ENCODE results near the gene TMEM106C. TPM values are rescaled to one million over a fixed set of nuclear protein-coding genes. Genes with fewer than 3 reads are reported as not detected.

TMEM106C gene
- total and polyA plus RNA-seq, 7 experiments from 2014 or later: 20.7 to 120 (median 34.7) TPM

GRCh38 chr12:47989023-47989417 lies 25.6 kb downstream of the TMEM106C start:
- Mint-ChIP-seq H3K4me1 (peaks cover 17 to 30% (median 22%) of the 10 kb centered on the region in 7 donors), H3K4me3 (no peak overlapping the region), H3K27me3 (peaks cover 0 to 80% (median 4%) of the 10 kb centered on the region in 5 donors), H3K36me3 (no peaks in the 10 kb centered on the region), H3K9me3 (peaks cover 0 to 1% (median 0%) of the 10 kb centered on the region in 11 donors), H3K27ac (no peak overlapping the region)
- POLR2A ChIA-PET: no interaction called here
- no peaks in the 10 kb centered on the region for H3K27me3 ChIP-seq (ENCODE audit: control insufficient read depth in 2 of 2, insufficient read depth in 2 of 2, low read length in 2 of 2)
- H3K4me3 ChIP-seq (ENCODE audit: low read length): no peak overlapping the region
- DNase-seq (no peak), ATAC-seq (no peak)
- H3K36me3 ChIP-seq (ENCODE audit: control insufficient read depth in 2 of 3, insufficient read depth in 3 of 3, low read length in 3 of 3): no peaks in the 10 kb centered on the region
- H3K9me3 ChIP-seq (ENCODE audit: control insufficient read depth in 2 of 3, low read length in 3 of 3): no peaks in the 10 kb centered on the region
- no peak overlapping the region for H3K27ac ChIP-seq (ENCODE audit: low read depth, low read length)
- peaks cover 17 to 24% of the 10 kb centered on the region in 2 donors for H3K4me1 ChIP-seq (ENCODE audit: control insufficient read depth in 2 of 2, insufficient read depth in 2 of 2, low read length in 2 of 2)
- intact Hi-C loops (cut with micrococcal nuclease): no loop called here
- CTCF ChIA-PET: interaction anchor here (0.7 kb wide), 1 partner anchor 76 kb away, joined by 3 read pairs; no protein-coding TSS in a partner anchor

DNA sequence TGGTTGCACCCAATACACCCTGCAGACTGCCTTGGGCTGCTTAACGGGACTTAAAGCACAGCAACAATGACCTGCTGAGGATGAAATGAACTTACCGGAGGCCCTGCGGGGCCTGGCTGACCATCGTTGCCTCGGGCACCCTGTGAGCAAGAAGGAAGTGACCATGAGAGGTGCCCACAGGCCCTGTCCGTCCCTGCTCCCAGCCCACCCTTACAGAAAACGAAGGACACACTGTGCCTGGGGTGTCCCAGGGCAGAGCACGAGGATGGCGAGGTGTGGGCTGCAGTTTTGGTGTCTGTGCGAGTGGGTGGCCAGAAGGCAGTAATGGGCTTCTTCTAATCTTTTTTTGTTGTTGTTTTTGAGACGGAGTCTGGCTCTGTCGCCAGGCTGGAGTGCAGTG lies 26.3 kb downstream of the TMEM106C start:
- peaks cover 2 to 80% (median 10%) of the 10 kb centered on the region in 5 donors for H3K27me3 Mint-ChIP-seq
- H3K36me3 Mint-ChIP-seq: no peaks in the 10 kb centered on the region
- Histone ChIP-seq H3K4me3 (ENCODE audit: low read length) (no peak overlapping the region), H3K27ac (ENCODE audit: low read depth, low read length) (no peak overlapping the region), H3K36me3 (ENCODE audit: control insufficient read depth in 2 of 3, insufficient read depth in 3 of 3, low read length in 3 of 3) (no peaks in the 10 kb centered on the region), H3K27me3 (ENCODE audit: control insufficient read depth in 2 of 2, insufficient read depth in 2 of 2, low read length in 2 of 2) (no peaks in the 10 kb centered on the region), H3K4me1 (ENCODE audit: control insufficient read depth in 2 of 2, insufficient read depth in 2 of 2, low read length in 2 of 2) (peaks cover 17 to 24% of the 10 kb centered on the region in 2 donors), H3K9me3 (ENCODE audit: control insufficient read depth in 2 of 3, low read length in 3 of 3) (no peaks in the 10 kb centered on the region)
- H3K4me3 Mint-ChIP-seq: peak overlapping the region in 4 of 10 donors; percentile 23 to 63 (median 46)
- intact Hi-C loops (cut with micrococcal nuclease): loop anchor here in 1 of 2 donors (1.0 kb wide), 1 partner anchor 26 kb away; the partner anchor contains the start of gene TMEM106C
- no peak for DNase-seq
- ATAC-seq: no peak
- no peaks in the 10 kb centered on the region for H3K9me3 Mint-ChIP-seq
- peak overlapping the region in 1 of 9 donors; percentile 34 for H3K27ac Mint-ChIP-seq
- POLR2A ChIA-PET: no interaction called here
- H3K4me1 Mint-ChIP-seq: peaks cover 18 to 30% (median 22%) of the 10 kb centered on the region in 7 donors
- CTCF ChIA-PET: interaction anchor here (0.7 kb wide), 1 partner anchor 77 kb away, joined by 3 read pairs; no protein-coding TSS in a partner anchor

- H3K4me1 ChIP-seq (ENCODE audit: control insufficient read depth in 2 of 2, insufficient read depth in 2 of 2, low read length in 2 of 2): peaks cover 17 to 24% of the 10 kb centered on the region in 2 donors
- peaks cover 0 to 2% (median 0%) of the 10 kb centered on the region in 11 donors for H3K9me3 Mint-ChIP-seq
- ChIA-PET POLR2A (interaction anchor here (0.7 to 2.3 kb wide), 2 partner anchors 12 to 27 kb away, joined by 3 to 4 read pairs; partner anchors contain the start of gene TMEM106C), CTCF (no interaction called here)
- ATAC-seq (peak; percentile 89), DNase-seq (peak in 8 of 9 donors; percentile 49 to 73 (median 64))
- H3K27me3 Mint-ChIP-seq: peaks cover 8 to 82% (median 18%) of the 10 kb centered on the region in 5 donors
- peaks cover 19 to 30% (median 23%) of the 10 kb centered on the region in 7 donors for H3K4me1 Mint-ChIP-seq
- H3K27ac Mint-ChIP-seq: peak overlapping the region in 5 of 9 donors; percentile 7 to 67 (median 36)
- no peaks in the 10 kb centered on the region for H3K36me3 Mint-ChIP-seq
- peak overlapping the region; percentile 44 to 72 (median 60) for H3K4me3 Mint-ChIP-seq
- H3K27me3 ChIP-seq (ENCODE audit: control insufficient read depth in 2 of 2, insufficient read depth in 2 of 2, low read length in 2 of 2): no peaks in the 10 kb centered on the region
- intact Hi-C loops (cut with micrococcal nuclease): loop anchor here in 1 of 2 donors (1.0 kb wide), 1 partner anchor 27 kb away; the partner anchor contains the start of gene TMEM106C
- no peak overlapping the region for H3K27ac ChIP-seq (ENCODE audit: low read depth, low read length)
- H3K9me3 ChIP-seq (ENCODE audit: control insufficient read depth in 2 of 3, low read length in 3 of 3): no peaks in the 10 kb centered on the region
- no peak overlapping the region for H3K4me3 ChIP-seq (ENCODE audit: low read length)
- H3K36me3 ChIP-seq (ENCODE audit: control insufficient read depth in 2 of 3, insufficient read depth in 3 of 3, low read length in 3 of 3): no peaks in the 10 kb centered on the region
These were observed 27.1 kb downstream of the TMEM106C start for GRCh38 chr12:47990351-47991105.

DNA sequence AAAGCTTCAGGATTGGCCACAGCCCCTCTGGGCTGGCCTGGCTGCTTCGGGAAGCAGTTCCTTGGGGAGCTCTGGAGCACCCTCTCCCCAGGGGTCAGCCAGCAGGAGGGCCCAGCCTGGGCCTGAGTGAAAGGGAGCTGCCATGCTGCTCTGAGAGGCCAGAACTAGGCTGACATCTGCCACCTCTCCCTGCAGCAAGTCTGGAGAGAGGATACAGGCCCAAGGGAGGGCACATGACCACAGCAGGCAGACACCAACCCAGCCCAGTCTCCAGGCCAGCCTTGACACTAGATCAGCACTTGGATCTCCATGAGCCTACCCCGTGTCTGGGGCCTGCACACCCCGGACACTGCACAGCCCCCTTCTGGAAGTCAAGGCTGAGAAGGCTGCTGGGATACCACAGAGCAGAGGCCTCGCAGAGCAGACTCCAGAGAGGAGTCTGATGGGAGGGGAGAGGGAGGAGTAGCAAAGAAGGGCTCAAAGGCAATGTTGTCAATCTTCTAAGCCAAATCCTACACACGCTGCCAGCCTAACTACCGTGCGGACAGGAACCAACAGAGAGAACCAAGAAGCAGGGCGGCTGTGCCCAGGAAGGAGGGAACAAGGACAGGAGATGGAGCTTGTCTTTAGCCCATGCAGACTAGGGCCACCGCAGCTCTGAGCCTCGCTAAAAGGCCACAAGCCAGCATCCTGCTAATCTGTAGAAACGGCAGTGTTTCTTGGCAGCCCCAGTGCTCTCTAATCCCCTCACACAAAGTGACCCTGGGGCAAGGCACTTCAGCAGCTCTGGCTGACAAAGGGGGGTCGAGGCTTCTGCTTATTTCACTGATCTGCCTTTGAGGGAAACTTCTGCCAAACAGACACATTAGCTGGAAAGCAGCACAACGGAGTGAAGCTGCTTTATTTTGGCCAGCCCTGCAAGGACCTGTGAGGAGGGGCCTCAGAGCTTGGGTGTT lies 28.0 kb downstream of the TMEM106C start:
- no peak for DNase-seq

DNA sequence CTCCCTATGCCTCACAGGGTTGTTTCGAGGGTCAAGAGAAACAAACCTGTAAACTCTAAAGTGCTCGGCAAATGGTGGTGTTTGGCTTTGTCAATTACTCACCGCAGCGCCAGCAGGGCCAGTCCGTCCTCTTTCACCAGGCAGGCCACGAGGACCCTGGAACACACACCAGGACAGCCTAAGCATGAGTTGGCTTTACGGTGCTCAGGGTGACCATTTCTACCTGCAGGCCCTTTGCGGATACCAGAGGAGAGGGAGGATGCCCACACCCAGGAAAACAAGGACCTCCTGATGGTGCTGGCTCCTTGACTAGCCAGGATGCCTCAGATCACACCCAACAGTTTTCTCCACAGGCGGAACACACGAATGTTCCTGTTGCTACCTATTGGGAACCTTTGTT lies 29.4 kb downstream of the TMEM106C start:
- ATAC-seq (no peak), DNase-seq (no peak)
- Histone ChIP-seq H3K4me1 (ENCODE audit: control insufficient read depth in 2 of 2, insufficient read depth in 2 of 2, low read length in 2 of 2) (peaks cover 17 to 24% of the 10 kb centered on the region in 2 donors), H3K27me3 (ENCODE audit: control insufficient read depth in 2 of 2, insufficient read depth in 2 of 2, low read length in 2 of 2) (no peaks in the 10 kb centered on the region), H3K27ac (ENCODE audit: low read depth, low read length) (no peak overlapping the region), H3K4me3 (ENCODE audit: low read length) (no peak overlapping the region), H3K9me3 (ENCODE audit: control insufficient read depth in 2 of 3, low read length in 3 of 3) (no peaks in the 10 kb centered on the region), H3K36me3 (ENCODE audit: control insufficient read depth in 2 of 3, insufficient read depth in 3 of 3, low read length in 3 of 3) (no peaks in the 10 kb centered on the region)
- H3K4me3 Mint-ChIP-seq: no peak overlapping the region
- CTCF ChIA-PET: no interaction called here
- H3K4me1 Mint-ChIP-seq: peaks cover 19 to 26% (median 23%) of the 10 kb centered on the region in 7 donors
- H3K9me3 Mint-ChIP-seq: peaks cover 0 to 2% (median 0%) of the 10 kb centered on the region in 11 donors
- POLR2A ChIA-PET: no interaction called here
- no peaks in the 10 kb centered on the region for H3K36me3 Mint-ChIP-seq
- H3K27me3 Mint-ChIP-seq: peaks cover 11 to 88% (median 23%) of the 10 kb centered on the region in 5 donors
- H3K27ac Mint-ChIP-seq: no peak overlapping the region
- intact Hi-C loops (cut with micrococcal nuclease): no loop called here

More for the DNA sequence above, 28.0 kb downstream of the TMEM106C start:
- Mint-ChIP-seq H3K9me3 (peaks cover 0 to 2% (median 0%) of the 10 kb centered on the region in 11 donors), H3K4me3 (peak overlapping the region in 3 of 10 donors; percentile 59 to 72 (median 63)), H3K4me1 (peaks cover 19 to 30% (median 23%) of the 10 kb centered on the region in 7 donors), H3K27me3 (peaks cover 8 to 89% (median 17%) of the 10 kb centered on the region in 5 donors), H3K27ac (peak overlapping the region in 1 of 9 donors; percentile 67), H3K36me3 (no peaks in the 10 kb centered on the region)
- H3K9me3 ChIP-seq (ENCODE audit: control insufficient read depth in 2 of 3, low read length in 3 of 3): no peaks in the 10 kb centered on the region
- no peaks in the 10 kb centered on the region for H3K36me3 ChIP-seq (ENCODE audit: control insufficient read depth in 2 of 3, insufficient read depth in 3 of 3, low read length in 3 of 3)
- no peaks in the 10 kb centered on the region for H3K27me3 ChIP-seq (ENCODE audit: control insufficient read depth in 2 of 2, insufficient read depth in 2 of 2, low read length in 2 of 2)
- ChIA-PET CTCF (interaction anchor here (0.6 kb wide), 1 partner anchor 885 kb away, joined by 3 read pairs; no protein-coding TSS in a partner anchor), POLR2A (interaction anchor here (0.7 to 2.3 kb wide), 2 partner anchors 11 to 28 kb away, joined by 3 to 4 read pairs; partner anchors contain the start of gene TMEM106C)
- H3K27ac ChIP-seq (ENCODE audit: low read depth, low read length): no peak overlapping the region
- intact Hi-C loops (cut with micrococcal nuclease): no loop called here
- peaks cover 17 to 24% of the 10 kb centered on the region in 2 donors for H3K4me1 ChIP-seq (ENCODE audit: control insufficient read depth in 2 of 2, insufficient read depth in 2 of 2, low read length in 2 of 2)
- H3K4me3 ChIP-seq (ENCODE audit: low read length): no peak overlapping the region
- no peak for ATAC-seq

DNA sequence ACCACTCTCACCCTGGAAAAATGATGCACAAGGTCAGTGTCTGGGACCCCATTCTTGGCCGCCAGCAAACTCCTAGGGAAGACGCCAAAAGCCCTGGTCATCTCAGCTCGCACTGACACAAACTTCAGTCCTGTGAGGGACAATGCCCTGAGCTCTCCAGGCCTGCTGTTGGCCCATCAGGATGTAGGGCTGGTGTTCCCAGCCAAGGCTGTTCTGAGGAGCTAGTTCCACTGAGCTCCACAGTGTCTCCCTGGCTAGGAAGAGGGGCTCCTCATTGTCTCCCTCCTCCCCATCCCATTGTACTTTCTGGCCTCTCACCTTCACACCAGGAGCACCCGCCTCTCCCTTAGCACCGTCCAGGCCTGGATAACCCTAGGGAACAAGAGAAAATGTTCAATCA lies 30.1 kb downstream of the TMEM106C start:
- Histone ChIP-seq H3K36me3 (ENCODE audit: control insufficient read depth in 2 of 3, insufficient read depth in 3 of 3, low read length in 3 of 3) (no peaks in the 10 kb centered on the region), H3K27ac (ENCODE audit: low read depth, low read length) (no peak overlapping the region), H3K27me3 (ENCODE audit: control insufficient read depth in 2 of 2, insufficient read depth in 2 of 2, low read length in 2 of 2) (no peaks in the 10 kb centered on the region), H3K4me3 (ENCODE audit: low read length) (no peak overlapping the region), H3K4me1 (ENCODE audit: control insufficient read depth in 2 of 2, insufficient read depth in 2 of 2, low read length in 2 of 2) (peaks cover 17 to 24% of the 10 kb centered on the region in 2 donors), H3K9me3 (ENCODE audit: control insufficient read depth in 2 of 3, low read length in 3 of 3) (no peaks in the 10 kb centered on the region)
- Mint-ChIP-seq H3K27me3 (peaks cover 17 to 89% (median 28%) of the 10 kb centered on the region in 5 donors), H3K9me3 (peaks cover 0 to 2% (median 0%) of the 10 kb centered on the region in 11 donors), H3K27ac (no peak overlapping the region), H3K4me3 (no peak overlapping the region), H3K4me1 (peaks cover 17 to 26% (median 22%) of the 10 kb centered on the region in 7 donors), H3K36me3 (no peaks in the 10 kb centered on the region)
- no peak for DNase-seq
- intact Hi-C loops (cut with micrococcal nuclease): no loop called here
- no peak for ATAC-seq
- ChIA-PET POLR2A (interaction anchor here (0.6 kb wide), 1 partner anchor 728 kb away, joined by 3 read pairs; no protein-coding TSS in a partner anchor), CTCF (no interaction called here)

Measured in naive thymus-derived CD4-positive, alpha-beta T cell (primary cell).